ENCODE measurements around the gene FOXK1.

GRCh38 chr7:4787947-4788626, 106.0 kb downstream of the FOXK1 start:
- TF ChIP-seq, protein P1, sequence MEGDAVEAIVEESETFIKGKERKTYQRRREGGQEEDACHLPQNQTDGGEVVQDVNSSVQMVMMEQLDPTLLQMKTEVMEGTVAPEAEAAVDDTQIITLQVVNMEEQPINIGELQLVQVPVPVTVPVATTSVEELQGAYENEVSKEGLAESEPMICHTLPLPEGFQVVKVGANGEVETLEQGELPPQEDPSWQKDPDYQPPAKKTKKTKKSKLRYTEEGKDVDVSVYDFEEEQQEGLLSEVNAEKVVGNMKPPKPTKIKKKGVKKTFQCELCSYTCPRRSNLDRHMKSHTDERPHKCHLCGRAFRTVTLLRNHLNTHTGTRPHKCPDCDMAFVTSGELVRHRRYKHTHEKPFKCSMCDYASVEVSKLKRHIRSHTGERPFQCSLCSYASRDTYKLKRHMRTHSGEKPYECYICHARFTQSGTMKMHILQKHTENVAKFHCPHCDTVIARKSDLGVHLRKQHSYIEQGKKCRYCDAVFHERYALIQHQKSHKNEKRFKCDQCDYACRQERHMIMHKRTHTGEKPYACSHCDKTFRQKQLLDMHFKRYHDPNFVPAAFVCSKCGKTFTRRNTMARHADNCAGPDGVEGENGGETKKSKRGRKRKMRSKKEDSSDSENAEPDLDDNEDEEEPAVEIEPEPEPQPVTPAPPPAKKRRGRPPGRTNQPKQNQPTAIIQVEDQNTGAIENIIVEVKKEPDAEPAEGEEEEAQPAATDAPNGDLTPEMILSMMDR (conservative IDR thresholded peaks at IDR 0.05; ENCODE audit: low read depth in 2 of 2): no peak
- TF ChIP-seq EZH2 (IDR thresholded peaks at IDR 0.05; ENCODE audit: low read depth, unreplicated experiment): no peak
- no peak for TF ChIP-seq REST (IDR thresholded peaks at IDR 0.05; ENCODE audit: unreplicated experiment)
- TF ChIP-seq ZNF331 (CRISPR knock-in tag; IDR thresholded peaks at IDR 0.05; ENCODE audit: low read depth): no peak
- TF ChIP-seq STAT1 (IDR thresholded peaks at IDR 0.05; ENCODE audit: unreplicated experiment): no peak
- no peak for TF ChIP-seq POLR2AphosphoS5 (IDR thresholded peaks at IDR 0.05; ENCODE audit: low read depth)
